ENCODE measurements around the gene TADA2B. TPM values are rescaled to one million over a fixed set of nuclear protein-coding genes. Genes with fewer than 3 reads are reported as not detected.

Gene TADA2B
- total and polyA plus RNA-seq, 9 of the 15 experiments (the other 6 are each of a cell fraction or from before 2014, with no cell fraction given): 0.55 to 12.2 (median 7.5) TPM

DNA sequence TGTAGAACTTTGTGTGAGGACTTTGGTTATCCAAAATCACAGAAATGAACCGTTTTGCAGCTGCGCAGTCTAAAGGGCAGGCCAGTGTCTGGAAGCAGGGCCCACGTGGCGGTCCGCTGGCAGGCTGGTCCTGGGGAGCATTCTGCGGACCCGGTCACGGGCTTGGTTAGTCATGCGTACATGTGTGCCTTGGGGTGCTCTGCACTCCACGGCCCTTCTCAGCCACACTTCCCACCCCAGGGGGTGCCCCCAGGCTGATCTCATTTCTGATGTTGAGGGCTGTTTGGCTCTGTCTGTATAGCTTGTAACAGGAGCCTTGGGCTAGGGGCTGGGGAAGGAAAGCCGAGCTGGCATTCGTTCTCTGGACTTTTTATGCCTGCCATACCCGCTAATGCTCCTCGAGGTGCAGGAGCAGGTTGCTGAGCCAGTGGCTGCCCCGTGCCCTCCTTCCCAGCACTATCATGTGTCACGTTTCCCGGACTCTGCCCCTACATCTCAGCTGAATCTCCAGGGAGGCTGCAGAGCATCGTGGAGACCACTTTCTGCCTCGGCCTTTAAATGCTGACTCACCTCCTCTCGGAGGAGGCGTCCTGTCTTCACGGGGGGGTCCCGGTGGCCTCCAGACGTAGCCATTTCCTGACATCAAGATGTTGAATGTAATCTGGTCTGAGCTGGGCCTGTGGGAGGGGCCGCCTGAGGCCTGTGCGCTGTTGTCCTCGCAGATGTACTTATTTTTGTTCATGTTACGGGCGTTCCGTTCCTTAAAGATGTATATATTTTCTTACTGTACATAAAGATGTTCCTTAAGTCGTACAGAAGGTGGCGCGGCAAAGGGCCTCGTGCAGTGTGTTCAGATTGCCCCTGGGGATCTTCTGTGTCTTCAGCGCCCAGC is 11.4 kb upstream of the TADA2B start (continued):
- TF ChIP-seq, protein P1, sequence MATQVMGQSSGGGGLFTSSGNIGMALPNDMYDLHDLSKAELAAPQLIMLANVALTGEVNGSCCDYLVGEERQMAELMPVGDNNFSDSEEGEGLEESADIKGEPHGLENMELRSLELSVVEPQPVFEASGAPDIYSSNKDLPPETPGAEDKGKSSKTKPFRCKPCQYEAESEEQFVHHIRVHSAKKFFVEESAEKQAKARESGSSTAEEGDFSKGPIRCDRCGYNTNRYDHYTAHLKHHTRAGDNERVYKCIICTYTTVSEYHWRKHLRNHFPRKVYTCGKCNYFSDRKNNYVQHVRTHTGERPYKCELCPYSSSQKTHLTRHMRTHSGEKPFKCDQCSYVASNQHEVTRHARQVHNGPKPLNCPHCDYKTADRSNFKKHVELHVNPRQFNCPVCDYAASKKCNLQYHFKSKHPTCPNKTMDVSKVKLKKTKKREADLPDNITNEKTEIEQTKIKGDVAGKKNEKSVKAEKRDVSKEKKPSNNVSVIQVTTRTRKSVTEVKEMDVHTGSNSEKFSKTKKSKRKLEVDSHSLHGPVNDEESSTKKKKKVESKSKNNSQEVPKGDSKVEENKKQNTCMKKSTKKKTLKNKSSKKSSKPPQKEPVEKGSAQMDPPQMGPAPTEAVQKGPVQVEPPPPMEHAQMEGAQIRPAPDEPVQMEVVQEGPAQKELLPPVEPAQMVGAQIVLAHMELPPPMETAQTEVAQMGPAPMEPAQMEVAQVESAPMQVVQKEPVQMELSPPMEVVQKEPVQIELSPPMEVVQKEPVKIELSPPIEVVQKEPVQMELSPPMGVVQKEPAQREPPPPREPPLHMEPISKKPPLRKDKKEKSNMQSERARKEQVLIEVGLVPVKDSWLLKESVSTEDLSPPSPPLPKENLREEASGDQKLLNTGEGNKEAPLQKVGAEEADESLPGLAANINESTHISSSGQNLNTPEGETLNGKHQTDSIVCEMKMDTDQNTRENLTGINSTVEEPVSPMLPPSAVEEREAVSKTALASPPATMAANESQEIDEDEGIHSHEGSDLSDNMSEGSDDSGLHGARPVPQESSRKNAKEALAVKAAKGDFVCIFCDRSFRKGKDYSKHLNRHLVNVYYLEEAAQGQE (IDR thresholded peaks at IDR 0.05; ENCODE audit: borderline replicate concordance): peak; percentile 94
- TF ChIP-seq, protein P1 (CRISPR knock-in tag; IDR thresholded peaks at IDR 0.05; ENCODE audit: low read depth): no peak
- TF ChIP-seq TAL1 (IDR thresholded peaks at IDR 0.05): peak; percentile 72; the same call in 1 of the 2 replicates
- no peak for TF ChIP-seq CGGBP1 (CRISPR knock-in tag; IDR thresholded peaks at IDR 0.05)
- TF ChIP-seq ZNF444 (CRISPR knock-in tag; IDR thresholded peaks at IDR 0.05): no peak
- TF ChIP-seq YY1 (IDR thresholded peaks at IDR 0.05; ENCODE audit: borderline replicate concordance in 1 of 3, control insufficient read depth in 1 of 3, extremely low read depth in 1 of 3, insufficient read depth in 3 of 3, insufficient read length in 1 of 3, insufficient replicate concordance in 2 of 3, low read depth in 1 of 3, low read length in 2 of 3): peak in 2 of 3 experiments; percentile 53 to 73
- TF ChIP-seq ILF3 (IDR thresholded peaks at IDR 0.05; ENCODE audit: borderline replicate concordance): no peak
- peak; percentile 56; the same call in 1 of the 2 replicates for TF ChIP-seq ATF7 (IDR thresholded peaks at IDR 0.05)
- TF ChIP-seq, protein P2, sequence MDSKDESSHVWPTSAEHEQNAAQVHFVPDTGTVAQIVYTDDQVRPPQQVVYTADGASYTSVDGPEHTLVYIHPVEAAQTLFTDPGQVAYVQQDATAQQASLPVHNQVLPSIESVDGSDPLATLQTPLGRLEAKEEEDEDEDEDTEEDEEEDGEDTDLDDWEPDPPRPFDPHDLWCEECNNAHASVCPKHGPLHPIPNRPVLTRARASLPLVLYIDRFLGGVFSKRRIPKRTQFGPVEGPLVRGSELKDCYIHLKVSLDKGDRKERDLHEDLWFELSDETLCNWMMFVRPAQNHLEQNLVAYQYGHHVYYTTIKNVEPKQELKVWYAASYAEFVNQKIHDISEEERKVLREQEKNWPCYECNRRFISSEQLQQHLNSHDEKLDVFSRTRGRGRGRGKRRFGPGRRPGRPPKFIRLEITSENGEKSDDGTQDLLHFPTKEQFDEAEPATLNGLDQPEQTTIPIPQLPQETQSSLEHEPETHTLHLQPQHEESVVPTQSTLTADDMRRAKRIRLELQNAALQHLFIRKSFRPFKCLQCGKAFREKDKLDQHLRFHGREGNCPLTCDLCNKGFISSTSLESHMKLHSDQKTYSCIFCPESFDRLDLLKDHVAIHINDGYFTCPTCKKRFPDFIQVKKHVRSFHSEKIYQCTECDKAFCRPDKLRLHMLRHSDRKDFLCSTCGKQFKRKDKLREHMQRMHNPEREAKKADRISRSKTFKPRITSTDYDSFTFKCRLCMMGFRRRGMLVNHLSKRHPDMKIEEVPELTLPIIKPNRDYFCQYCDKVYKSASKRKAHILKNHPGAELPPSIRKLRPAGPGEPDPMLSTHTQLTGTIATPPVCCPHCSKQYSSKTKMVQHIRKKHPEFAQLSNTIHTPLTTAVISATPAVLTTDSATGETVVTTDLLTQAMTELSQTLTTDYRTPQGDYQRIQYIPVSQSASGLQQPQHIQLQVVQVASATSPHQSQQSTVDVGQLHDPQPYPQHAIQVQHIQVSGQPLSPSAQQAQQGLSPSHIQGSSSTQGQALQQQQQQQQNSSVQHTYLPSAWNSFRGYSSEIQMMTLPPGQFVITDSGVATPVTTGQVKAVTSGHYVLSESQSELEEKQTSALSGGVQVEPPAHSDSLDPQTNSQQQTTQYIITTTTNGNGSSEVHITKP (IDR thresholded peaks at IDR 0.05; ENCODE audit: partially characterized antibody): peak; percentile 30
- TF ChIP-seq HINFP (tag; conservative IDR thresholded peaks at IDR 0.05; ENCODE audit: low read depth): no peak

All from K562 (cell line).